HCT116 (cell line): Measurements from ENCODE around the gene MBD5. TPM values are rescaled to one million over a fixed set of nuclear protein-coding genes. Genes with fewer than 3 reads are reported as not detected.

Source experiments
- ATAC-seq: fragments of 200-7000 bp; cut with Tn5 transposase; 2 replicates; pipeline ENCODE4 v1.9.1; 2020; ENCODE audit warnings: mild to moderate bottlenecking, moderate library complexity
- BruUV-seq: library from RNA; stranded (reverse); fragments of 400-500 nt; replicated peaks from 2 replicates; lab custom pipeline; 2021; lab: Mats Ljungman, UMichigan
- CTCF ChIA-PET: fragments of 300-600 bp; sonication (Branson Sonifier 250); formaldehyde crosslinking; loops from one replicate; lab custom pipeline; 2021; ENCODE audit warnings: antibody characterized with exemption; lab: Charles Lee
- POLR2A ChIA-PET: fragments of 300-600, 350-600 bp; sonication (Branson Sonifier 250); formaldehyde crosslinking; loops from one replicate; lab custom pipeline; 2021; ENCODE audit warnings: antibody characterized with exemption; lab: Charles Lee
- RAD21 ChIA-PET, 2 experiments: fragments of 300-600 bp; sonication (Branson Sonifier 250); formaldehyde crosslinking; loops; one replicate each; lab custom pipeline; 2023; ENCODE audit warnings: low total read pairs in 2 of 2; ENCODE audit not compliant: uncharacterized antibody in 2 of 2, unreplicated experiment in 2 of 2, low non-redundant PET in 1 of 2; lab: Charles Lee
- DNase-seq: peaks from one replicate; pipeline ENCODE4 v3.0.0-alpha.2; 2010; ENCODE audit warnings: low read depth, low spot score
- H2AFZ ChIP-seq: fragments of 200-600 bp; shearing (Covaris generic), sonication (generic); 2 replicates; pipeline ENCODE4 v1.6.1; 2017; ENCODE audit warnings: low read depth, mixed run types, mixed read lengths, antibody characterized with exemption, low read length; ENCODE audit not compliant: poor library complexity, severe bottlenecking
- H3K27ac ChIP-seq: 2 replicates; pipeline ENCODE4 v1.5.1; 2012; ENCODE audit warnings: low read depth, low read length
- H3K27me3 ChIP-seq: fragments of 200-600 bp; sonication (generic); 2 replicates; pipeline ENCODE4 v1.6.1; 2016; ENCODE audit warnings: mixed run types, low read length, mixed read lengths; ENCODE audit not compliant: insufficient read depth
- H3K36me3 ChIP-seq, 2 experiments: fragments of 200-500 bp in 1 of 2; fragments of 200-600 bp in 1 of 2; sonication (Bioruptor generic) in 1 of 2; sonication (generic) in 1 of 2; 2 replicates each; pipeline versions ENCODE4 v1.5.1 to v1.6.1; 2014 to 2016; ENCODE audit warnings: low read length in 2 of 2, inconsistent platforms in 1 of 2, mixed read lengths in 1 of 2, mixed run types in 1 of 2; ENCODE audit not compliant: insufficient read depth in 2 of 2, control insufficient read depth in 1 of 2
- H3K4me1 ChIP-seq, 2 experiments: fragments of 200-600 bp in 1 of 2; sonication (generic) in 1 of 2; 2 replicates each; pipeline versions ENCODE4 v1.5.1 to v1.6.1; 2012 to 2017; ENCODE audit warnings: low read length in 2 of 2, inconsistent platforms in 1 of 2, mild to moderate bottlenecking in 1 of 2, mixed read lengths in 1 of 2, mixed run types in 1 of 2, moderate library complexity in 1 of 2; ENCODE audit not compliant: insufficient read depth in 2 of 2, control insufficient read depth in 1 of 2
- H3K4me2 ChIP-seq: fragments of 200-600 bp; sonication (generic); 2 replicates; pipeline ENCODE4 v1.6.1; 2017; ENCODE audit warnings: mixed run types, low read length, mixed read lengths
- H3K4me3 ChIP-seq, 2 experiments: fragments of 200-600 bp in 1 of 2; sonication (generic) in 1 of 2; replicated peaks in 1 of 2; 2 replicates each; pipeline ENCODE4 v1.5.1; 2011 to 2016; ENCODE audit warnings: low read length in 2 of 2, control low read depth in 1 of 2, low read depth in 1 of 2, mild to moderate bottlenecking in 1 of 2, mixed read lengths in 1 of 2, mixed run types in 1 of 2
- H3K79me2 ChIP-seq: fragments of 200-600 bp; sonication (generic); 2 replicates; pipeline ENCODE4 v1.6.1; 2017; ENCODE audit warnings: mild to moderate bottlenecking, mixed run types, low read length, moderate library complexity, mixed read lengths; ENCODE audit not compliant: insufficient read depth
- H3K9ac ChIP-seq: fragments of 200-600 bp; sonication (generic); 2 replicates; pipeline ENCODE4 v1.6.1; 2016; ENCODE audit warnings: low read length, mixed read lengths
- H3K9me2 ChIP-seq: fragments of 200-600 bp; sonication (generic), shearing (Covaris generic); 2 replicates; pipeline ENCODE4 v1.6.1; 2017; ENCODE audit warnings: mixed run types, mild to moderate bottlenecking, moderate library complexity; ENCODE audit not compliant: insufficient read depth
- H3K9me3 ChIP-seq, 2 experiments: fragments of 200-500 bp in 1 of 2; fragments of 200-600 bp in 1 of 2; sonication (Bioruptor generic) in 1 of 2; sonication (generic) in 1 of 2; 2 replicates each; pipeline ENCODE4 v1.6.1; 2014 to 2017; ENCODE audit warnings: low read length in 2 of 2, mixed read lengths in 2 of 2, inconsistent platforms in 1 of 2, low read depth in 1 of 2, mild to moderate bottlenecking in 1 of 2, mixed run types in 1 of 2, moderate library complexity in 1 of 2; ENCODE audit not compliant: control insufficient read depth in 1 of 2, insufficient read depth in 1 of 2
- H4K20me1 ChIP-seq: fragments of 200-600 bp; sonication (generic), shearing (Covaris generic); 2 replicates; pipeline ENCODE4 v1.6.1; 2017; ENCODE audit warnings: mixed run types, mild to moderate bottlenecking, moderate library complexity; ENCODE audit not compliant: insufficient read depth
- CTCF ChIP-seq, 3 experiments: fragments of 200-600 bp in 1 of 3; sonication (generic) in 1 of 3; IDR thresholded peaks in 2 of 3; conservative IDR thresholded peaks in 1 of 3; 2 replicates each; pipeline ENCODE4 v1.5.1; 2012 to 2017; ENCODE audit warnings: low read depth in 2 of 3, low read length in 2 of 3, antibody characterized with exemption in 1 of 3, borderline replicate concordance in 1 of 3, control low read depth in 1 of 3, mild to moderate bottlenecking in 1 of 3, mixed read lengths in 1 of 3, mixed run types in 1 of 3, moderate library complexity in 1 of 3; ENCODE audit not compliant: insufficient read depth in 1 of 3
- ELF1 ChIP-seq: IDR thresholded peaks from 2 replicates; pipeline ENCODE4 v1.6.1; 2012; ENCODE audit warnings: low read depth, borderline replicate concordance
- FOSL1 ChIP-seq: IDR thresholded peaks from 2 replicates; pipeline ENCODE4 v1.6.1; 2012; ENCODE audit warnings: low read depth
- JUND ChIP-seq: IDR thresholded peaks from 2 replicates; pipeline ENCODE4 v1.6.1; 2012
- POLR2A ChIP-seq: IDR thresholded peaks from 2 replicates; pipeline ENCODE4 v1.7.0; 2011; ENCODE audit warnings: borderline replicate concordance; ENCODE audit not compliant: insufficient read depth, insufficient read length; ENCODE audit errors: extremely low read depth
- RAD21 ChIP-seq: IDR thresholded peaks from 2 replicates; pipeline ENCODE4 v1.6.1; 2012; ENCODE audit warnings: low read depth, mild to moderate bottlenecking
- REST ChIP-seq: IDR thresholded peaks from 2 replicates; pipeline ENCODE4 v1.6.1; 2012; ENCODE audit warnings: low read depth
- SIN3A ChIP-seq: IDR thresholded peaks from 2 replicates; pipeline ENCODE4 v1.6.1; 2012; ENCODE audit warnings: low read depth
- SP1 ChIP-seq: IDR thresholded peaks from 2 replicates; pipeline ENCODE4 v1.6.1; 2012; ENCODE audit warnings: low read depth
- YY1 ChIP-seq: IDR thresholded peaks from 2 replicates; pipeline ENCODE4 v1.6.1; 2011; ENCODE audit warnings: low read length, low read depth, moderate library complexity, mild to moderate bottlenecking; ENCODE audit not compliant: insufficient replicate concordance; ENCODE audit errors: extremely low read depth
- ZBTB33 ChIP-seq: IDR thresholded peaks from 2 replicates; pipeline ENCODE4 v1.6.1; 2011; ENCODE audit warnings: mild to moderate bottlenecking, low read length, moderate library complexity; ENCODE audit not compliant: insufficient replicate concordance; ENCODE audit errors: extremely low read depth
- ZNF274 ChIP-seq: fragments of 200-500 bp; sonication (Bioruptor generic); IDR thresholded peaks from 2 replicates; pipeline ENCODE4 v1.6.1; 2014; ENCODE audit warnings: mild to moderate bottlenecking, low read depth, low read length, inconsistent platforms
- intact Hi-C: fragments of 100-400 bp; cut with micrococcal nuclease; formaldehyde crosslinking; loops from 2 replicates; pipeline ENCODE4 v1.10.0; 2022
- total RNA-seq: library from RNA; stranded (reverse); gene quantifications from one replicate; pipeline ENCODE4 v1.2.1, GENCODE V29; 2021; ENCODE audit not compliant: unreplicated experiment
- TF ChIP-seq, protein P1 (sequence below): IDR thresholded peaks from 2 replicates; pipeline ENCODE4 v1.6.1; 2012

MBD5 gene
- total RNA-seq, 1 experiment from 2014 or later, result 20.5 TPM

DNA sequence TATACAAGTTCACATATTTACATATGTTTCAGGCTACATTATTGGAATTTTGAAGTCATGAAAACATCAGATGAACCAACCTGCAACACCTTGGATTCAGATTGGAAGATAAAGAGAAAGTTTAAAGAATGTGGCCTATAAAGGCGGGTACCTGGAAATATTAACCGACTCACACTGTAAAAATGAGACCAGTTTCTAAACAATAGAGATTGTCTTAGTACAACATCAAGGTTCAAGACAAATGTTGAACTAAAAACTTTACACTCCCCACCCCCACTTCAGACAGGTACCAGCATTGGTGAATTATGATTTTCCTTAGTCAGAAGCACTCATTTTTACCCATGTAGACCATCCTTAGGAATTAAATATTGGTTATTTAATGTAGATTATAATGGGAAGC lies 437.3 kb downstream of the MBD5 start (continued):
- TF ChIP-seq REST, result no peak
- TF ChIP-seq ZBTB33, result no peak
- TF ChIP-seq ELF1, result no peak
- no peak for TF ChIP-seq RAD21
- TF ChIP-seq, protein P1, sequence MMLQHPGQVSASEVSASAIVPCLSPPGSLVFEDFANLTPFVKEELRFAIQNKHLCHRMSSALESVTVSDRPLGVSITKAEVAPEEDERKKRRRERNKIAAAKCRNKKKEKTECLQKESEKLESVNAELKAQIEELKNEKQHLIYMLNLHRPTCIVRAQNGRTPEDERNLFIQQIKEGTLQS, result no peak
- TF ChIP-seq ZNF274, result no peak

DNA sequence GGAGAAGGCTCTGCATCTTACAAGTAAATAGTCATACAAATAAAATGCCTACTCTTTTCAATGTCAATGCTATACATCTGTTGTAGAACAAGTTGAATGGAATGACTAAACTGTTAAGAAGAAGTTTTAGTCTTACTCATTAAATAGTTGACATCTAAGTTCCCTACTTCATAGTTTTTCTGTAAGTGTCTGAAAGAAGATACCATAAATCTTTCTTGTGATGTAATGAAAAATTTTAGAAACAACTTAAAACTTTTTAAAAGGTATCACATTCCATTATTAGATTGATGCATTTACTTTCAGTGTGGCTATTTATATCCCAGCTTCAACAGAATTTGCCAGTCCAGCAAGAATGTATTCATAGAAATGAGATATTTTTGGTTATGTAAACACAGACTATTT lies 438.5 kb downstream of the MBD5 start:
- ChIA-PET CTCF (no interaction called here), POLR2A (no interaction called here), RAD21 (no interaction called here)
- Histone ChIP-seq H3K9me3 (no peaks in the 10 kb centered on the region), H3K4me2 (no peak overlapping the region), H3K4me1 (no peaks in the 10 kb centered on the region), H3K27me3 (no peaks in the 10 kb centered on the region), H4K20me1 (no peaks in the 10 kb centered on the region), H3K79me2 (no peaks in the 10 kb centered on the region), H3K4me3 (no peak overlapping the region), H3K27ac (no peak overlapping the region), H3K9me2 (no peaks in the 10 kb centered on the region), H3K9ac (no peak overlapping the region), H2AFZ (no peak overlapping the region), H3K36me3 (no peaks in the 10 kb centered on the region)
- BruUV-seq, result no TSS peak
- no peak for ATAC-seq
- DNase-seq, result no peak
- intact Hi-C loops, result no loop called here
- no peak for TF ChIP-seq YY1
- no peak for TF ChIP-seq POLR2A
- TF ChIP-seq CTCF (IDR thresholded peaks at IDR 0.05 in 2 of 3, conservative IDR thresholded peaks at IDR 0.05 in 1 of 3; ENCODE audit: borderline replicate concordance in 1 of 3, insufficient read depth in 1 of 3, low read depth in 2 of 3, low read length in 2 of 3), result no peak
- no peak for TF ChIP-seq REST
- no peak for TF ChIP-seq SP1
- TF ChIP-seq RAD21, result no peak
- no peak for TF ChIP-seq FOSL1
- no peak for TF ChIP-seq SIN3A
- no peak for TF ChIP-seq ELF1
- TF ChIP-seq JUND, result no peak
